ENCODE results near the gene TMC1.
"Not testable (repeated sequence)": the region's sequence is repeated elsewhere in the genome, so short reads cannot be mapped to it uniquely, and the experiment has no call there.

The TMC1 gene

GRCh38 chr9:72526901-72527800 lies 5.7 kb downstream of the TMC1 start:
- DNase-seq (ENCODE audit: low spot score): no peak

GRCh38 chr9:72527801-72528195 lies 6.4 kb downstream of the TMC1 start:
- no peak for DNase-seq (ENCODE audit: low spot score)

GRCh38 chr9:72529531-72529930 lies 8.1 kb downstream of the TMC1 start:
- DNase-seq (ENCODE audit: low spot score): no peak

- DNase-seq (ENCODE audit: low spot score): no peak
Measured at GRCh38 chr9:72533322-72533721, 11.9 kb downstream of the TMC1 start.

- DNase-seq (ENCODE audit: low spot score): no peak
Measured at GRCh38 chr9:72534931-72535330, 13.5 kb downstream of the TMC1 start.

DNA sequence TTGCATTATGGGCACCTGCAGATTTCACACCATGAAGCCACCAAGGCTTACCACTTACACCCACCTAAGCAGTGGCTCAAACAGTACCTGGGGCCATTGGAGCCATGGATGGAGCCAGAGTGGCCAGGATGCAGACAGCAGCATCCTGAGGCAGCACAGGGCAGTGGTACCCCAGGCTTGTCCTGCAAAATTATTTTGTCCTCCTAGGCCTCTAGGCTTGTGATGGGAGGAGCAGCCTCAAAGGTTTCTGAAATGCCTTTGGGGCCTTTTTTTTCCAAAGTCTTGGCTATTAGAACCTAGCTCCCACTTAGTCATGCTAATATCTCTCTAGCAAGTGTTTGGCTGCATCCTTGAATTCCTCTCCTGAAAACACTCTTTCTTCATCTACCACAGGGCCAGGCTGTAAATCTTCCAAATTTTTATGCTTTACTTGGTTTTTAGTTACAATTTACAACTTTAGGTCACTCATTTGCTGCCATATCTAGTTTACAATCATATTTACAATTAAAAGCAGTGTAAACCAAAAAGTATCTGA lies 15.7 kb downstream of the TMC1 start:
- DNase-seq (ENCODE audit: low spot score): no peak

DNA sequence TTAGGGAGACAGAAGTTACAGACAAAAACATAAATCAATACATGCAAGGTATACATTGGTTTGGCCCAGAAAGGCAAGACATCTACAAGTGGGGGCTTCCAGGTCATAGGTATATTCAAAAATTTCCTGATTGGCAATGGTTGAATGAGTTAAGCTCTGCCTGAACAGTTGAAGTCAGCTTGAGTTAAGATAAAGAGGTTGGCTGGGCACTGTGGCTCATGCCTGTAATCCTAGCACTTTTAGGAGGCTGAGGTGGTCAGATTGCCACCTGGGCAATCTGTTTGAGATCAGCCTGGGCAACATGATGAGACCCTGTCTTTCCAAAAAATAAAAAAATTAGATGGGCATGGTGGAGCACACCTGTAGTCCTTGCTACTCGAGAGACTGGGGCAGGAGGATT lies 16.3 kb downstream of the TMC1 start:
- no peak for DNase-seq (ENCODE audit: low spot score)

DNA sequence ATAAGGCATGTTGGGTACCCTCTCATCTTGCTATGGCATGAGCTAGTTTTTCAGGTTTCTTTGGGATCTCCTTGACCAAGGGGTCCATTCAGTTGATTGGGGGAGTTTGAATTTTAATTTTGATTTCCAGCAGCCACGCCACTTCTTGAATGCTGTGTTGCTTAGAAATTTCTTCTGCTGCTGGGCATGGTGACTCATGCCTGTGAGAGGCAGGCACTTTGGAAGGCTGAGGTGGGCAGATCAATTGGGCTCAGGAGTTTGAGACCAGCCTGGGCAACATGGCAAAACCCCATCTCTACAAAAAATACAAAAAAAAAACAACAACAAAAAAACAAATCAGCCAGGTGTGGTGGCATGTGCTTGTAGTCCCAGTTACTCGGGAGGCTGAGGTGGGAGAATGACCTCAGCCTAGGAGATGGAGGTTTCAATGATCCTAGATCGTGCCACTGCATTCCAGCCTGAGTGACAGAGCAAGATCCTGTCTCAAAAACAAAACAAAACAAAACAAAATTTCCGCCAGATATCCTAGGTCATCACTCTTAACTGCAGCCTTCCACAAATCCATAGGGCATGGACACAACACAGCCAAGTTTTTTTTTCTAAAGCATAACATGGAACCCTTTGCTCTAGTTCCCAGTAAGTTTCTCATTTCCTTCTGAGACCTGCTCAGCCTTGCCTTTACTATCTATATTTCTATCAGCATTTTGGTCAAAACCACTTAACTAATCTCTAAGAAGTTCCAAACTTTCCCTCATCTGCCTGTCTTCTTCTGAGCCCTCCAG lies 17.7 kb downstream of the TMC1 start:
- no peak for DNase-seq (ENCODE audit: low spot score)

GRCh38 chr9:72539824-72540347 lies 18.5 kb downstream of the TMC1 start:
- no peak for DNase-seq (ENCODE audit: low spot score)

DNA sequence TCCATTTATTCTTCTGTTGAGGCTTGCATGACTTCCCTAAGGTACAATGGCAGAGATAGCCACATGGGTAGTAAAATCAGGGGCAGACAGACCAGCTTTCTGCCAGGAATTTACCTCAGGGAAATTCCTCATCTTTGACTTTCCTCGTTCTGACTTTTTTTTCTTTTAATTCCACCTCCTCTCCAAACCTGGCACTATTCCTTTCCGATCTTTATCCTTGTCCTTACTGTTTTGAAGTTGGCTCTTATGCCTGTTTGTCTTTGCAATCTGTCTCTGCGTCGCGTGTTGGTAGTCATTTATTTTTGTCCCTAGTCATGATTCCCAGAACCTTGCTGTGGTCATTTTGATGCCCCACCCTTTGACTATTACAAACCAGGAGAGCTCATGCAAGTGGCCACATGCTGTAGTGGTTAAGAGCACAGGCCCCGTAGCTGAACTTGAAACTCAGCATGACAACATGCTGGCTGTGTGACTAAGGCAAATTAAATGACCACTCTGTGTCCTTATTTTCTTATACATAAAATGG lies 19.0 kb downstream of the TMC1 start:
- no peak for DNase-seq (ENCODE audit: low spot score)

- not testable (repeated sequence) for DNase-seq (ENCODE audit: low spot score)
Measured at GRCh38 chr9:72542537-72542833, 21.1 kb downstream of the TMC1 start.

DNA sequence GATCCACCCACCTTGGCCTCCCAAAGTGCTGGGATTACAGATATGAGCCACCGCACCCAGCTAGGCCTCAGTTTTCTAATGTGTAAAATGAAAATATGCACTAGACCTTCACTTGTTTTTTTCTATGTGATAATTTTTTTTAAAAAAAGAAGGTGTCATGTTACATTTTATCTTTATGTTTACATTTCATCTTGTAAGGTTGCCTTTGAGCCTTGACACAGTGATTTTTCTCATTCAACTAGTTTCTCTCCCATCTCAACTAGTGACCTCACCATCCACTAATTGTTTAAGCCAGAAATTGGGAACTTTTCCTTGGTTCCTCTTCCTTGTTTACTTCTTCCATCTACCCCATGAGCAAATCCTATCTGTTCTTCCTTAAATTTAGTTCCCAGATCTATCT lies 21.5 kb downstream of the TMC1 start:
- DNase-seq (ENCODE audit: low spot score): no peak

GRCh38 chr9:72551306-72551705 lies 29.9 kb downstream of the TMC1 start:
- no peak for DNase-seq (ENCODE audit: low spot score)

DNA sequence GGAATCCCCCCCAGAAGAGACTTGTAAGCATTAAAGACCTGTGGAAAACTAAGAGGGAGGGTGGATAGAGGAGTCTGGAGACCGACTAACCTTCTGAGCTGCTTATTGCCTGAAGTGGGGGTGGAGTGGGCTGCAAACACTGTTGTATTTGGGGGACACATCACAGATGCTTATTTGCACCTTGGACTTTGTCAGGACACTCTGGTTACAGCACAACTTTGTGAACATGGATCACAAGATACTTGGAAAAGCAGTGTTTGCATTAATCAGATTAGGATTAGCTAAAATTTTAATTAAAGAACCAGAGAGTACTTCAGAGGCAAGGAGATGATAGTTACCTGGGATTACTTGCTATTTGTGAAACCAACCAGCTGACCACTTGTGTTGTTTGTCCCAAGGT lies 30.9 kb downstream of the TMC1 start:
- no peak for DNase-seq (ENCODE audit: low spot score)

- no peak for DNase-seq (ENCODE audit: low spot score)
Measured at GRCh38 chr9:72554221-72554641, 32.8 kb downstream of the TMC1 start.

DNA sequence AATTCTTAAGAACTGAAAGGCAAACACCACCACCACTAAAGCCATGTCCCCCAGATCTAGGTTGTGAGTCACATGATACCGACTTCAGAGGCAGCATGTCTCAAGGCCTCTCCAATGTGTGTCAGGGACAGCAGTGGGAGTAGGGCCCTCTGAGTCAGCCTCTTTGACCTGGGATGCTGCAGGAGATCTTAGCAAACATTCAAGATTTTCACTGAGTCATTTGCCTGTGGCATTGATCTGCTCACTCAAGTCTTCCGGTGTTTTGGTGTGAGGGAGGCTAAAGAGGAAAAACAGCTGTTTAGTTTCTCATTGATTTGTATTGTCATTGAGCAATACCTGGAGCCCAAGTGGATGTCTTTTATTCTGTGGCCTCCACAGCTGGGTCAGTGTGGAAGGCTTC lies 36.1 kb downstream of the TMC1 start:
- DNase-seq (ENCODE audit: low spot score): peak; percentile 12

- no peak for DNase-seq (ENCODE audit: low spot score)
Measured at GRCh38 chr9:72560086-72560485, 38.7 kb downstream of the TMC1 start.

- no peak for DNase-seq (ENCODE audit: low spot score)
Measured at GRCh38 chr9:72563806-72564205, 42.4 kb downstream of the TMC1 start.

DNA sequence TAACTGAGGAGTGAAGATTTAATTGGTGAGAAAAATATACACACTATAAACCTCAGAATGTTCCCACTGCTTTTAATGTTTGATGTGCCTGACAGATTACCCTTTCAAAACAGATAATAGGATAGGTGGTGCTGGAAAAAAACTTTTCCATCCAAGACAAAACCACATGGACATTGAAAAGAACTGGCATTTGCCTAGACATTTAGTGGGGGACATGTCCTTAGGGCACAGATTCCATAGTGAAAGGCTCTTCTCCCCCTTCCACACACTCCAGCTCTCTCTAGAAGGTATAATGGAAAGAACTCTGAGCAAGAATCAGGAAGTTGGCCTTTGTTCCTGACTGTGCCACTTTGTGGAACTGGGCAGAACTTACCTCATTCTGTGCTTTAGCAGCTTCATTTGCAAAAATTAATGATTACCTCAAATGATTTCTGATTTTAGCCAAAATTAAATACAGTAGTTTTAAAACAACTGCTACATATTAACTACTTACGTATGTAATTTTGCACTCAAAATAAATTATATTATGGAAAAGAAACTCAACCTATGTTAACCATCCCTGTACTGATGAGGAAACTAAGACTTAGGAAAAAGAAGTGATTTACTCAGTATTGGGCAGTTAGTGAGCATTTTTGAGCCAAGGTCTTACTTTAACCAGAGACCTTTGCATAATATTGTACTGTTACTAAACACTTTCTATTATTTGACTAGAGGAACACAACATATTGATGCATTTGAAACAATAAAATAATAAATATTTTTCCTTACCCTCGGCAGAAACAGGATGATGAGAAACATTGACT lies 43.3 kb downstream of the TMC1 start:
- no peak for DNase-seq (ENCODE audit: low spot score)

DNA sequence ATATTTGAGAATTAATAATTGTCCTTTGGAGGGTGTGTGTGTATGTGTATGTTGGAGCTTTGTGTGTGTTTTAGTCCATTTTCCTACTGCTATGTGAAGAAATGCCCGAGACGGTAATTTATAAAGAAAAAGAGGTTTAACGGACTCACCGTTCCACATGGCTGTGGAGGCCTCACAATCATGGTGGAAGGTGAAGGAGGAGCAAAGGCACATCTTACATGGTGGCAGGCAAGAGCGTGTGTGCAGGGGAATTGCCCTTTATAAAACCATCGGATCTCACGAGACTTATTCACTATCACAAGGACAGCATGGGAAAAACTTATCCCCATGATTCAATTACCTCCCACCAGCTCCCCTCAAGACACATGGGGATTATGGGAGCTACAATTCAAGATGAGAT lies 44.1 kb downstream of the TMC1 start:
- DNase-seq (ENCODE audit: low spot score): no peak

DNA sequence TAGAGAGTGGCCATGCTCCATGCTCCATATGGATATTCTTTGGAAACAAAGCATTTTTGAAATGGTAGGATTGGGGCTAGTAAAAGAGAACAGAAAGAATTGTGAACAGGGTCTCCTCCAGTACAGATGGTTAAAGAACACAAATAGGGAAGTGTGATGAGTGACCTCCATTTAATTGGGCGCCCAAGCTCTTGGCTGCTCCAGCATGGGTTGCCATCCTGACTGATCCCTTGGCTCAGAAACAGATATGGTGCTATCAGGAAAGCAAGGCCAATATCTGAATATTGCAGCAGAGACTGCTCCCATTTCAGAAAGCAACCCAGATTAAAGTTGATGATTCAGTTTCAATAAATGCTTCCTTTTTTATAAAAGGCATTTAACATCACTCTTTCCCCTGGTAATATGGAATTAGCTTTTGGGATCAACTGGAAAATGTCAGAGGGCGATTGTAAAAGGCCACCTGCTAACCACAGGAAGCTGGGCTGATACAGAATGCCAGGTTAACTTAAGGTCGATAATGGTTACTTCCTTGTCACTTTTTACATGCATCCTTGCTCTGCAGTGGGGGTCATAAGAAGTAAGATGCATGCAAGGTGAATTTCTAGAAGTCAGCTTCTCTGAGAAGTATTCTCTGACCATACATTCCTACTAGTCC lies 52.9 kb downstream of the TMC1 start:
- no peak for DNase-seq (ENCODE audit: low spot score)

Data from HuH-7.5 (cell line).